HS-27A (cell line): ENCODE measurements around the gene ART3.

Experiments used
- DNase-seq: peaks from one replicate; pipeline ENCODE4 v3.0.0-alpha.2; 2012; ENCODE audit warnings: low read depth, missing footprints

Gene ART3

DNA sequence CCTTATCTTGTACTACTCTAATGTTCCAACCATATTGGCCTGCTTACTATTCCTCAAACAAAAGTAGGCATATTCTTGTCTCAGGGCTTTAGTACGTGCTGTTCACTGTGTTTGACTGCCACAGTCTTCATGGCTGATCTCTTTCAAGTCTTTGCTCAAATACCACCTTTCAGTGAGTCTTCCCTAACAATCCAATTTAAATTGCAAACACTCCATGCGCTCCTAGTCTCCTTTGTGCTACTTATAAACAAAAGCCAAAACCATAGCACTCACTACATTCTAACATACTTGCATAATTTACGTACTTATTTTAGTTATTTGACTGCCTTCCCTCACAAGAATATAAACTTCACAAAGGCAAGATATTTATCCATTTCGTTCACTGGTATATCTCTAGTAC is 1.7 kb upstream of the ART3 start:
- no peak for DNase-seq

DNA sequence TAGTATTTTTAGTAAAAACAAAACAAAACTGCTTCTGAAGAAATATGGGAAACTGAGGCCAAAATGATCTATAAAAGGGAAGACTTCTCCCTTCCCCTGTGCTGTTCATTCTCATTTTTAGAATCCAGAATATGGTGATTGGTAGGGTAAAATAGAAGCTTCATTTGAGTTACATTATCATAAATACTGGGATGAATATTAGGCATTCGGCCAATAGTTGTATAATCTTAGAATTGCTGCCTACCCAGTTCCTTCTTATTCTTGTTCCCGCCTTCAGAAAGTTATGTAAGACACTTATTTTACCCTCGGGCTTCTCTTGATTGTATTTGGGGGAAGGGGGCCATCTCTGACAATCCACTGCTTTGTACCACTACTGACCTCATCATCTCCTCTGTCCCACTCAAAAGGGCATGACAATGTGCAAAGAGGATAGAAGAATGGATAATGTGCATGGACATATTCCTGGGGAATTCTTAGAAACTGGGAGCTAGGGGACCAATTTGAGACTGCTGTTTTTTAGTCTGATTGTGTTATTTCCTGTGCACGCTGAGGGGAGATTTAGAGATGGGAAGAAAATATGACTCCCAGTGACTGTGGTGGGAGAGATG is 588 bp downstream of the ART3 start:
- DNase-seq, result no peak

DNA sequence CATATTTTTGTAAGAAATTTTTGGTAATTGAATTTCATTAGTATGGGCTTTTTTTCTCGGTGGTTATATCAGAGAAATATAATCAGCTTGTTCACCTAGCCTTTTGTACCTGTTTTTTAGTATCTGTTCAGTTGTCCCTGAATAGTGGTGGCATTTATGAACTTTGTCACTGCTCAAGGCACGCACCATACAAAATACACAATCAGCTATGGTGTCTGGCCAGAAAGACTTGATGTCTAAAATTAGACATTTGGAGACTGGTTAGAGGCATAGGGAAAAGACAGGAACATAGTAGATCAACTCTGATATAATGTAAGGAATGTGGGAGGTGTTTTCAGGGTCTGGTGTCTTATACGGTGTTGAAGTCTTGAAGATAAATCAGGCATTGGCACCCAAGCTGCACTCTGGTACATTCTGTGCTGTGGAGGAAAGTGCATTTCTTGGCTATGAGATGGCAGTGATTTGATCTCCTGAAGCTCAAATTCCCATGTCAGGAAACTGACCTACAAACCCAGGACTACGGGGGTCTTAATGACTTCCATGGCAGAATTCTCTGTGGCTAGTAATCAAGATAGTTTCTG is 3.6 kb downstream of the ART3 start:
- no peak for DNase-seq

DNA sequence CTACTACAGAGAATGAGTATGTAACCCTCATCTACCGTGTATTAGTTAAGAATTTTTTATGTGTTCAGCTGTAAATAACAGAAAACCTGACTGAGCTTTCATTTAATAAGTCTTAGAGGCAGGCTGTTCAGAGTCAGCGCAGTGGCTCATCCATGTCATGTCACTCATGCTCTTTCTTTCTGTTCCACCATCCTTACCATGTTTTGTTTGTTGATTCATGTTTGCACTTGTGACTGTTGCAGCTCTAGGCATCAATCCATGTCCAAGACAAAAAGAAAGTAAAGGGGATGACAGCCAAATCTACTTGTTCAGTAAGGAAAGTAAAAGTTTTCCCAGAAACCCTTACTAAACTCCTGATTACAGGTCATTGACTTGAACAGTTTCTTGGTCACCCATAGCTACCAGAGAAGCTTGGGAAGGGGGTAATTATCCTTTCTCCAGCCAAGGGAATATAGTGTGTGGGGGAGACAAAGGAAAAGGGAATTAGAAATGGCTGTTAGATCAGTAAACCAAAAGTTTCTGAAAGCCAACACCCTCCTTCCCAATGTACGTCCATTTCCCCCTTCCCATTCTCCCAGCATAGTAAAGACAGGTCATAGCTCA is 9.0 kb downstream of the ART3 start:
- DNase-seq, result no peak

DNA sequence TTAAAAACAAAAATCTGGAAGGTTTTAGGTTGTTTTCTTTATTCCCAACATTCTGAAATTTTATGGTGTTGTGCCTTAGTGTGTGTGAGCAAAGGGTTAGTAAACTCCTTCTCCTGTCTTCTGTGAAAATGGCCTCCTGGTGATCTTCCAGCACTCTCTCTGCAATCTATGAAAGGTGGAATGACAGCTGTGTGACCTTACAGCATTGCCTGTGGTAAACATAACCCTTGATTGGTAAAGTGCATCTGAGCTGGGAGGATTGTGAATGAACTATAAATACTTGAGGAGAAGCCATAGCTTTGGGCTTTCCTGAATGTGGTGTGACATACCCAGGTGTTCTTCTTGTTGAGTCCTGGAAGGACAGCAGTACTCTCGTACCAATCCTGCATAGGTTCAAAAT is 10.0 kb downstream of the ART3 start:
- DNase-seq, result no peak

DNA sequence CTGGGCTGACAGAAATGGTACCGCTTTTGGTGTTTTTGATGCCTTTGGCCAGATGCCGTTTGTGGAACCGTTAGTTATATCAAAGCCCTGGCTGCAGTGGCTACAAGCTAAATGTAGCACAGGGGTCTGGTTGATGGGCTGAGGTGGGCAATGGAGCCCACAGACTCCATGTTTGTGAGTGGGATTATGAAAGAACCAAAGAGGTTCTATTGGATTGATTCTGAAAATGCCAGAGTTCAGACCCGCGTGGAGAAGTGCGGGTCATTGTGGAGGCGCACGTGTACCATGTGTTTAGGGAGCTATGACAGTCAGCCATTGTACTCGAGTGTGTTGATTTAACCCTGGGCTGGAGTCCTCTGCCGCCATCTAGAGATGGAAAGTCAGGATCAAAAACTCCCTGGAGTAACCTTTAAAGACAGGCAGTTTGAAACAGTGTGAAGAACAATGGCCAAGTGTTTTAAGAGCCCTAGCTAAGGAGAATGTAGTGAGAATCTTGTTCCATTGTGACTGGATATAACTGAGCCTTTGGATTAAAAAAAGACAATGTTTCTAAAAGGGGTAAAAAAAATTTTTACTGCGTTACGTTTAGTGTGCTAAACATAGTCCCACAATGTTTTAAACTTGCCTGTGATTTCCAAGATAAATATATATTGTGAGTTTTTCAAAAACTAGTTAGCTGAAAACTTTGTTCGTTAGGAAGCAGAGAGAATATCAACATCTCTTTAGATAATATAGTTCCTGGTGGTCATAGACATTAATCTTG is 12.7 kb downstream of the ART3 start:
- peak; percentile 23 for DNase-seq

DNA sequence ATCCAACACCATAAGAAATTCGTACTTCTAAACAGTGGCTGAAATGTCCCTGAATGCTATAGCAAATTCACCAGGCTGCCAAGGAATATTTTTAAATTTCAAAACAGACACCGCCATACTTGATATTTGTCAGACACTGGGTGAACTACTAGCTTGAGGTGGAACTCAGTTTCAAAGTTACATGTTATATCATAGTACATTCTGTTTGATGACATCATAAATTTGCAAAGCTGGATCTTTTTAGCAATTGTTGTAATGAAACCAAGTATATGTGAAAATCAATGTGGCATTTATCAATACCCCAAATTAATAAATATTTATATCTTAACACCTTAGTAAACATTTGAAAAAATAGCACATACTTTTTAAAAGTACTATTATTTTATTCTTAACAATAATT is 14.2 kb downstream of the ART3 start:
- no peak for DNase-seq

DNA sequence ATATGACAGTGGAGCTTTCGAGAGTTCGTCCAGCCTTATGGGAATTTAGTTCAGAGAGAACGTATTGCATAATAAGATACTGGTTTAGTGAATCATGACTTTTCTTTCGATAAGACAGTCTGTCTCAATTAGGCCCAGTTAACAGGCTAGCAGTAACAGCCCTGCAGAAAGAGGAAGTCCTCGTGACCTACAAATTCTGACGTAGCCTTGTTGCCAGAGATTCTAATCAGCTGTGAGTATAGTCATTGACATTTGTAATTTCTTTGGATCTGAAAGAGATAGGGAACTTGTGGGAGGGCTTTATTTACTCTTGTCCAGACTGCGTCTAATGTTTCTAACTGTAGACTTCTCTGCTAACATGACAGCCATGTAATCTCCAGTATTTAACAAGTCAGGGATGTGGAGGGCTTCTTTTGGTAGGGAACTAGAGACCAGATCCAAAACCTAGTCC is 15.8 kb downstream of the ART3 start:
- DNase-seq, result peak; percentile 24

DNA sequence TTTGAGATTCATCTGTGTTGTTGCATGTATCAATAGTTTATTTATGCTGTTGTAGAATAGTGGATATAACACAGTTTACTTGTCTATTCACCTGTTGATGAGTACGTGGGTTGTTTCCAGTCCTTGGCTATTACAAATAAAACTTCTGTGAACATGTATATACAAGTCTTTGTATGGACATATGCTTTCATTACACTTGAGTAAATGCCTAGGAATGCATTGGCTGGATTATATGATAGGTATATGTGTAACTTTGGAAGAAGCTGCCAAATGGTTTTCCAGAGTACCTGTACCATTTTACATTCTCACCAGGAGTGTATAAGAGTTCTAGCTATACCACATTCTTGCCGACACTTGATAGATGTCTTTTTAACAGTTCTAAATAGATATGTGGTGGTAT is 16.5 kb downstream of the ART3 start:
- DNase-seq, result no peak

DNA sequence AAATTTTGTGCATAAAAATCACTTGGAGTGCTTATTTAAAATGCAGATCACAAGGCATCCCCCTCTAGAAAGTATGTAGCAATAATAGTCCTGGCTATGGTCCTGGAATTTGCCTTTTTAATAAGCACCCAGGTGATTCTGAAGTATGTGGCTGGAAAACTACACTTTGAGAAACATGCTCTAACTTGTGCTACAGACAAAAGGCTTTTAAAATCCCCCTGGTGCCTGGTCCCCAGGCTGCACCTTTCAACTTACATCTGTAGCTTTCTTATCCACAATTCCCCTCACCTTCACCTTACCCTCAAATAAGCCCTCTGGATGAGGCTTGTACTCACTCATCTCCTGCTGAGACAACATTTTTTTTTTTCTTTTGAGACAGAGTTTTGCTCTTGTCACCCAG is 21.1 kb downstream of the ART3 start:
- no peak for DNase-seq

DNA sequence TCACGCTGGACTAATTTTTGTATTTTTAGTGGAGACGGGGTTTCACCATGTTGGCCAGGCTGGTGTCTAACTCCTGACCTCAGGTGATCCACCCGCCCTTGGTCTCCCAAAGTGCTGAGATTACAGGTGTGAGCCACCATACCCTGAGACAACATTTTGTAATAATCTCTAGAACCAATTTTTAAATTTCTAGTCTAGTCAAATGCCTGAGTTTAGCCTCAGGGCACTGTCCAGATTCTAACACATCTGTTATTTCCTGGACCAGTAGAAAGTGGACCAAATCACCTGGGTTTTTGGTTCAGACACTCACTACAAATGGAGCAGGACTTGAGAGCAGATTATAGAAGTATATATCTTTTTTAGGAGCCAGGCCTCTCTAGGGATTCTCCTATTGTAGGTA is 21.6 kb downstream of the ART3 start:
- no peak for DNase-seq

DNA sequence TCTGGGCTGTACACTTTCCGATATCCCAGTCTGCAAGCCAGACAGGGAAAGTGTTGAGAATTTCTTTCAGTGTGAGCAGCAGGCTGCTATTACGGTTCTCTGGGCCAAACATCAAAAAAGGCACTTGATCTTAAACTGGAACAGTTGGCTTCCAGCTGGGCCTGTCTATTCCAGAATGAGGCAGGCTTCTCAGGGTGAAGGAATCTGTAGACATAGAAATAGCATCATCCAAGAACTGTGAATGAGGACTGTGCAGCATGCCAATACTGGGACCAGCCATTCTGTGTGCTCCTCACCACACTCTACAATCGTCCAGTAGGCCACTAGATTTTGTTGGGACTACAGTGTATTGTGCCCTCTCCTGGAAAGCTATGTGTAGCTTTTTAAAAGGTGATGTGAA is 31.1 kb downstream of the ART3 start:
- no peak for DNase-seq

DNA sequence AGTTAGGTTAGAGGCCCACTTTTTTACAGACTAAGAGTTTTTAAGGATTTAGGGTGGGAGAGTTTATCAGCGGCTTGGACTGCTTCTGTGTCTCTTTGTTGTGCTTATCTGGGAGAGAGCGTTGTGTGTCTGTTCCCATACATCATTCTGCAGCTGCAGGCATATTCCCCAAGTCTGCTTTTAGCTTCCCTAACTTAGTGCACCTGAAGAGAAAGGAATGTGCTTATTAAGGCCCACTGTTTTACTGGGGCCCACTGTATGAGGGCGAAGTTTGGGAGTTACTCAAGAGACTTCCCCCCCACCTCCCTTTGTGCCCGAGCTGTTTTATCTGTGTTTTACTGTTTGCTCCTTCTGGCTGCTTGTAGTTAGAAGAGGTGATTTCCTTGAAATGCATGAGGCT is 31.9 kb downstream of the ART3 start:
- no peak for DNase-seq

DNA sequence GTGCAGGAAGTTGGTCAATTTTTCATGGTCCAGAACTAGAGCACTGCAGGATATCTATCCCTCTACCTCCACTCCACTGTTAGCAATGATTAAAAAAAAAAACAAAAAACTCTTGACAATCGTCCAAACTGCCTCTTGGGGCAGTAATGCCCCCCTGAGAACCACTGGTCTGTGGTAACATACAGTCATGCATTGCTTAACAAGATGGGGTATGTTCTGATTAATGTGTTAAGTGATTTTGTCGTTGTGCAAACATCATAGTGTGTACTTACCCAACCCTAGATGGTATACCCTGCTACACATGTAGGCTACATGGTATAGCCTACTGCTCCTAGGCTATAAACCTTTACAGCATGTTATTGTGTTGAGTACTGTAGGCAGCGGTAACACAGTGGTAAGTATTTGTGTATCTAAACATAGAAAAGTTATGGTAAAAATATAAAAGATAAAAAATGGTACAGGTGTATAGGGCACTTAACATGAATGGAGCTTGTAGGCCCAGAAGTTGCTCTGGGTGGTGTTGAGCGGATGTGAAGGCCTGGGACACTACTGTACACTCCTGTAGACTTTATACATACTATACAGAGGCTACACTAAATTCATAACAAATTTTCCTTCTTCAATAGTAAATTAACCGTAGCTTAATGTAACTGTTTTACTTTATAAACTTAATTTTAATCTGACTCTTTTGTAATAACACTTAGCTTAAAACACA is 34.1 kb downstream of the ART3 start:
- DNase-seq, result no peak

DNA sequence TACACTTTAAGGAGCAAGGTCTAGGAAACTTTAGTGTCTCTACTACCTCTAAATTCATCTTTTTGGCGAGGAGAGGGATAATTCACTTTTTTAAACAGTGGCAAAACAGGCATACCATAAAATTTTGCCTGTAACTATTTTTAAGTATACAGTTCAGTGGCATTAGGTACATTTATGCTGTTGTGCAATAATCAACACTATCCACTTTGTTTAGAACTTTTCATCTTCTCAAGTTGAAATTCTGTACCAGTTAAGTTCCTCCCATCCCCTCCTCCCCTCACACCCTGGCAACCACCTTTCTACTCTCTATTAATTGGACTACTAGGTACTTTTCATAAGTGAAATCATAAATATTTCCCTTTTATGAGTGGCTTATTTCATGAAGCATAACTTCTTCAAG is 42.3 kb downstream of the ART3 start:
- DNase-seq, result no peak

DNA sequence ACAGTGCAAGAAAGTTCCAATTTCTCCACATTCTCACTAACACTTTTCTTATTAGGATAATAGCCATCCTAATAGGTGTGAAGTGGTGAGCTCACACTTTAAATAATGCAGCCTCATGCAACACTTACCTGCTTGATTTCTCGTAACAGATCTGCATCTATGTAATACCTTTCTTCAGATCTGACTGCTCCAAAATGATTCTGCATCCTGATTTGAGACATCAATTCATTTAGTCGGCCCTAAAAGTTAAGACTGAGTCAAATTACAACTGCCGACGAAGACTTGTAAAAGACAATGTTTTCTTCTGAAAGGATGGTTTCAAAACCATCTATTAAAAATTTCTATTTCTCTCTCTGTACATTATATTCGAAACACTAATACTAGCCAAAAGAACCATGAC is 43.0 kb downstream of the ART3 start:
- DNase-seq, result no peak

DNA sequence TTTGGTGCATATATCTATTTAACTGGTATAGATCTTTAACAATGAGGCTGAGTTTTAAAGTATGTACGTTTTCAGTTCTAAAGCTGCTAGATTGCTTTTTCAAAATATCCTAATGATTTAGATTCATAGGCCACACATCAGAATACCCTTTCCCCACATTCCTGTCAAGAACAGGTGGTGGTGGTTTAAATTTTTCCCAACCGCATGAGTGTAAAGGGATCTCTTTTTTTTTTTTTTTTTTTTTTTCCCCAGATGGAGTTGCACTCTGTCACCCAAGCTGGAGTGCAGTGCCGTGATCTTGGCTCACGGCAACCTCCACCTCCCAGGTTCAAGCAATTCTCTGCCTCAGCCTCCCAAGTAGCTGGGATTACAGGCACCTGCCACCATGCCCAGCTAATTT is 45.7 kb downstream of the ART3 start:
- no peak for DNase-seq

DNA sequence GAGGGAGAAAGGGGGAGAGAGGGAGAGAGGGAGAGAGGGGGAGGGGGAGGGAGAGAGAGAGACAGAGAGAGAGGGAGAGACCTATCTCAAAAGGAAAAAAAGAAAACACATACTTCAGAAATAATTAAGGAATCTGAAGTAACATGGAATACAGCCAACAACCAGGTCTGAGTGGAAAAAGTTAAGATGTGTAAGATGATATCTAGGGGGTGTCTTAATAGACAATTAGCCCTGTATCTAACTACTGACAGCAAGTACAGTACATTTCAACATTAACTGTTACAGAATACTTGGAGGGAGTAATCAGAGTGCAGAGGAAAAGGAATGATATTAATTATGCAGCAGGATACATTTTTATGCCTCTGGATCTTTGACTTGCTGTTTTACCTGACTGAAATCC is 51.3 kb downstream of the ART3 start:
- DNase-seq, result no peak

DNA sequence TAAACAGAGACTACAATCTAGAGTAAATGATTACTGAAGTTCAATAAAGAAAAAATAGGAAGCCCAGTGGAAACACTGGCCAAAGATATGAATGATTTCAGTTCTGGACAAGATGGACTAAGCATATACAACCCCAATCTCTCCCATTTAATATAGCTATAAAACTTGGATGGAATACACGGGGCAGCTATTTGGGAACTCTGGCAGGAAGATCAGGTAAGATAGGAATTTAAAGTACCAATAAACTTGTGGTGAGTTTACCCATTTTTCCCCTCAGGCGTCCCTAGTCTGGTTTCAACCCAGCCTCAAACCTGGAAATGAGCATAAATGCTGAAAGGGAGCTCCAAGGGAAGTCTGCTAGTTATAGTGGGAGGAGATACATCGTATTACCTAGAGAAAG is 53.2 kb downstream of the ART3 start:
- no peak for DNase-seq

DNA sequence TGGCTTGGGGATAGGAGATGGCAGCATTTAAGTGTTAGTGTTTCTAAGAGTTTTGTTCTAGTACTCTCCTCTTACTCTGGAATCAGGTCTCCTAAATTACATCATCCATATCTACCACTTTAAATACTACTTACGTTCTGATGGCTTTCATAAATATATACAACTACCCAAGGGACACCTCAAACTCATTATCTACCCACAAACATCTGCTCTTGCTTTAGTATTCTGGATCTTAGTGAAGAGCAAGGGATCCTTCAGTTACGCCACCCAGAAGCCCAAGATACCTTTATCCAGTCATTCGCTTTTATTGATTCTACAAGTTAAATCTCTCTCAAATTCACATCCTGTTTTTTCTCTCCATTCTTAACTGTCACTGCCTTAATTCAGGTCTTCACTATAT is 66.7 kb downstream of the ART3 start:
- no peak for DNase-seq

DNA sequence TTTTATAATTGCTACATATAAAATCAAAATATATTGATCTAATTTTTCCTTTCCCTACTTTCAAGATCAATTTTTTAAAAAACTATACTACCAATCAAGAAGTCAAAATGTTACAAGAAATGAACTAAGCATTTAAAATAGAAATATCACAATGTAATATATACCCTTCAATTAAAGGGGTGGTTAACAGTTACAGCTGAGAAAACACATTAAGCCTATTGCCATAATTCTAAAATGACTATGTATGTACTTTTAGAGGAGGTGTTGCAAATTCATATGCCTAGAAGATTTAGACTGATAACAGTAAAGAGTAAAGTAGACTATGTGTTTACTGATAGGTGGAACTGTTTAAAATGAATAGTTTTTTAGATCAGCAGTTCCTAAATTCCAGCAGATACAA is 70.0 kb downstream of the ART3 start:
- no peak for DNase-seq

DNA sequence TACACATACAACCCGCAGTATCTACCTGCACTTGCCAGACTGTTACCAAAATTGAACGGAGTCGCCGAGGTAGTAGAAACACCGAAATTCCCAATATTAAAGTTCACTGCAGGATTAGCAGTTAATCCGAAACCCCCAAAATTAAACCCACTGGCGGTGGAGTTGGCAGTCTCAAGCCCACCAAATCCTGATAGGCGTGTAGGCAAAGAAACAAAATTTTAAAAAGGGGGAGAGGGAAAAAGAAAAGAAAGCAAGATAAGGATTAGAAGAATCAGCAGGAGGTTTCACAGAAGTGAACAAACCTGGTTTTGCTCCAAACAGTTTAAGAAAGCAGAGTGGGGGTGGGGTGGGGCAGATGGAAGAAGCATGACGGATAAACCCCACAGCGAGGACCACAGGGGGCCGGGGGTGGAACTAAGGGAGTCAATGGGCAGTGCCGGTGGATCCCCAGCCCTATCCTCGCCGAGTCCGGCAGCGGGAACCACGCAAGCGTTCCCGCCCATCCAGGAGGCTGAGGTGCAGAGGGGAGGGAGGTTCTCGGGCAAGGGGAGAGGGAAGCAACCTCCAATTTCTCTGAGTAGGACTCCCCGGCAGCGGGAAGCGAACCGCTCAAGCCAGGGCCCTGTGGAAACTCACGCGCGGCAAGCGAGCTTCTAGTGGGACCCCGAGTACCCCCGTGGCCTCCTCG is 73.1 kb downstream of the ART3 start:
- DNase-seq, result peak; percentile 52
